Measurements from ENCODE around the gene PRDM9. TPM values are rescaled to one million over a fixed set of nuclear protein-coding genes. Genes with fewer than 3 reads are reported as not detected.
"Not testable (repeated sequence)": the region's sequence is repeated elsewhere in the genome, so short reads cannot be mapped to it uniquely, and the experiment has no call there.

PRDM9 gene
- total RNA-seq: not detected

- DNase-seq (ENCODE audit: low spot score in 2 of 2) (peak in 1 of 2 donors; percentile 8), FAIRE-seq (no peak)
Measured at GRCh38 chr5:23507278-23507685, at the start of gene PRDM9. Gene PRDM9 (plus strand): TSS chr5:23507609. CDS start chr5:23509034, 1,425 bp downstream.

GRCh38 chr5:23457780-23458179 is 49.6 kb upstream of the PRDM9 start:
- FAIRE-seq: no peak
- DNase-seq (ENCODE audit: low spot score in 2 of 2): no peak

GRCh38 chr5:23459214-23459613 is 48.2 kb upstream of the PRDM9 start:
- no peak for FAIRE-seq

GRCh38 chr5:23461576-23461975 is 45.8 kb upstream of the PRDM9 start:
- DNase-seq (ENCODE audit: low spot score in 2 of 2) (no peak), FAIRE-seq (no peak)

More at GRCh38 chr5:23459214-23459613, 48.2 kb upstream of the PRDM9 start:
- no peak for DNase-seq (ENCODE audit: low spot score in 2 of 2)

- DNase-seq (ENCODE audit: low spot score in 2 of 2): no peak
Measured at GRCh38 chr5:23466401-23466912, 41.0 kb upstream of the PRDM9 start.

GRCh38 chr5:23468658-23469057 is 38.8 kb upstream of the PRDM9 start:
- DNase-seq (ENCODE audit: low spot score in 2 of 2): no peak

More at GRCh38 chr5:23466401-23466912, 41.0 kb upstream of the PRDM9 start:
- FAIRE-seq: no peak

GRCh38 chr5:23473915-23474314 is 33.5 kb upstream of the PRDM9 start:
- FAIRE-seq (no peak), DNase-seq (ENCODE audit: low spot score in 2 of 2) (no peak)

More at GRCh38 chr5:23468658-23469057, 38.8 kb upstream of the PRDM9 start:
- FAIRE-seq: no peak

- DNase-seq (ENCODE audit: low spot score in 2 of 2) (no peak), FAIRE-seq (no peak)
Measured at GRCh38 chr5:23474315-23474714, 33.1 kb upstream of the PRDM9 start.

- FAIRE-seq: no peak
- DNase-seq (ENCODE audit: low spot score in 2 of 2): no peak
Measured at GRCh38 chr5:23476580-23476979, 30.8 kb upstream of the PRDM9 start.

GRCh38 chr5:23482642-23483041 is 24.8 kb upstream of the PRDM9 start:
- FAIRE-seq (no peak), DNase-seq (ENCODE audit: low spot score in 2 of 2) (no peak)

- no peak for FAIRE-seq
Measured at GRCh38 chr5:23483090-23483489, 24.3 kb upstream of the PRDM9 start.

GRCh38 chr5:23484096-23484495 is 23.3 kb upstream of the PRDM9 start:
- DNase-seq (ENCODE audit: low spot score in 2 of 2): no peak
- FAIRE-seq: no peak

More at GRCh38 chr5:23483090-23483489, 24.3 kb upstream of the PRDM9 start:
- no peak for DNase-seq (ENCODE audit: low spot score in 2 of 2)

GRCh38 chr5:23486227-23486626 is 21.2 kb upstream of the PRDM9 start:
- DNase-seq (ENCODE audit: low spot score in 2 of 2); FAIRE-seq: not testable (repeated sequence)

- DNase-seq (ENCODE audit: low spot score in 2 of 2): no peak
- no peak for FAIRE-seq
Measured at GRCh38 chr5:23490993-23491392, 16.4 kb upstream of the PRDM9 start.

GRCh38 chr5:23494558-23494957 is 12.9 kb upstream of the PRDM9 start:
- FAIRE-seq: no peak
- no peak for DNase-seq (ENCODE audit: low spot score in 2 of 2)

- DNase-seq (ENCODE audit: low spot score in 2 of 2) (no peak), FAIRE-seq (peak; percentile 97)
Measured at GRCh38 chr5:23496576-23496975, 10.8 kb upstream of the PRDM9 start.

GRCh38 chr5:23506329-23507236 is 826 bp upstream of the PRDM9 start:
- FAIRE-seq (no peak), DNase-seq (ENCODE audit: low spot score in 2 of 2) (peak in 1 of 2 donors; percentile 9)

GRCh38 chr5:23510434-23510833 is 3.0 kb downstream of the PRDM9 start:
- not testable (repeated sequence) for DNase-seq (ENCODE audit: low spot score in 2 of 2); FAIRE-seq

- DNase-seq (ENCODE audit: low spot score in 2 of 2): no peak
- no peak for FAIRE-seq
Measured at GRCh38 chr5:23522553-23522952, 15.1 kb downstream of the PRDM9 start.

- DNase-seq (ENCODE audit: low spot score in 2 of 2) (no peak), FAIRE-seq (no peak)
Measured at GRCh38 chr5:23523031-23523430, 15.6 kb downstream of the PRDM9 start.

GRCh38 chr5:23523998-23524397 is 16.6 kb downstream of the PRDM9 start:
- no peak for DNase-seq (ENCODE audit: low spot score in 2 of 2)
- no peak for FAIRE-seq

GRCh38 chr5:23525751-23526150 is 18.3 kb downstream of the PRDM9 start:
- DNase-seq (ENCODE audit: low spot score in 2 of 2) (no peak), FAIRE-seq (no peak)
